ENCODE measurements around the gene LYZL4.

DNA sequence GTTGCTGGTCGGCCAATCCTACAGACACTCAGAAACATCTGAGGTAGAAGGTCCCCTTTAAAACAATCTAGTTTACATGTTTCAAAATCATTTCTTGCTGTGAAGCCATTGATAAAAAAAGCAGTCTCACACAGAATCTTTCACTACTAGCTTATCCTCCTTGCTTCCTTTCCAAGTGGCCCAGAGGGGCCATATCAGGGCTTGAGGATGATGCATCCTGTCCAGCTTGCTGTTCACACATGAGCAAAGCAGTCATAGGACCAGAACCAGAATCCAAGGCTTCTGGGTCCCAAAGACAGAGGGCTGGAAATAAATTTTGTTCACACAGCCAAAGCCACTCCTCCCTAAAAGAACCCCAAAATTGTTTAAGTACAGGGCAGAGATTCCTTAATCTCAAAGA is 9.2 kb upstream of the LYZL4 start:
- TF ChIP-seq CTCF (IDR thresholded peaks at IDR 0.05) (no peak), POLR2AphosphoS5 (IDR thresholded peaks at IDR 0.05) (no peak), EP300 (IDR thresholded peaks at IDR 0.05) (no peak), POLR2A (IDR thresholded peaks at IDR 0.05) (no peak)
